Left renal pelvis (tissue), 4 donors: ENCODE results near the gene ESRP2. TPM values are rescaled to one million over a fixed set of nuclear protein-coding genes. Genes with fewer than 3 reads are reported as not detected.

ENCODE experiments used
- DNase-seq, 4 donors: peaks; one replicate each; pipeline ENCODE4 v3.0.0-alpha.2; 2013; ENCODE audit warnings: low read depth in 4 of 4, low spot score in 3 of 4
- polyA plus RNA-seq, 4 donors: library from polyadenylated mRNA; unstranded; fragments of 120-200 nt; gene quantifications; one replicate each; pipeline ENCODE4 v1.2.1, GENCODE V29; 2013; ENCODE audit not compliant: insufficient read length in 4 of 4

ESRP2 gene
- polyA plus RNA-seq, 4 donors = 0.94 to 44.7 (median 28.3) TPM

DNA sequence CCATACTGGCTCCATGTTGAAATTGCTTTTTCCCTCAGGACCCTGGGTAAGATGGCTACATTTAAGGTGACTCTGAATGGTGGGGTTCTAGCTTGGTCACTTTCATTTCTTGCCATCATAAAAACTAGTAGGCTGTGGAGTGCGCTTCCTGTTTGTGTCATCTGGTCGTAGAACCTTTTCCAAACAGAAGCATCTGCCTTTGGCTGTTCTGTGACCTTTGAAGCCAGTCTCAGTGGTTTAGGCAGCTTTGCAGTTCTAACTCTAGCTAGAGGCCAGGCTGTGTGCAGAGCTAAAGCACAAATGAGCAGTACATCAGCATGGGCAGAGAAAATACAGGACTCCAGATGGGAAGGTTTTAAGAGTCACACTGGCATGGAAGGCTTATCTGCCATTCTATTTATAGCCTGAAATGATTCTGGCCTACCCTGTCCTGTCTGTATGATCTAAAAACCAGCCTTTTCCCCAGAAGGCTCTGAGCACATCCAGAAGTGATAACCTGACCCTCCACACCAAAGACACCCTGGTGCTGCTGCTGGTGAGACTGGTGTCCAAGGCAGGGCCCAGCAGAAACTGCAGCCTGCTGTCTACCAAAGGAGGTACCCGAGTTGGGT, 8.6 kb downstream of the ESRP2 start:
- no peak for DNase-seq

DNA sequence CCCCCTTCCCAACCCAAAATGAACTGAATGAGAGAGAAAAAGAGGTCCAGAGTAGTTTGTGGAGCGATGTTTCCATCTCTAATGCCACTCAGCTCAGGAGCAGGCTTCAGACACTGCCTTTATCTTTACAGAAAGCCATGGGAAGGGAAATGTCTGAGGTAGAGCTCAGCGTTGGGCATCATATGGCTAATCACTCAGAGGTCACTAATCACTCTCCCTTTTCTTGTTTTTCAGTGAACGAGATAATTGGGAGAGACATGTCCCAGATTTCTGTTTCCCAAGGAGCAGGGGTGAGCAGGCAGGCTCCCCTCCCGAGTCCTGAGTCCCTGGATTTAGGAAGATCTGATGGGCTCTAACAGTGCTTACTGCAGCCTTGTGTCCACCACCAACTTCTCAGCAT, 9.8 kb downstream of the ESRP2 start:
- no peak for DNase-seq

DNA sequence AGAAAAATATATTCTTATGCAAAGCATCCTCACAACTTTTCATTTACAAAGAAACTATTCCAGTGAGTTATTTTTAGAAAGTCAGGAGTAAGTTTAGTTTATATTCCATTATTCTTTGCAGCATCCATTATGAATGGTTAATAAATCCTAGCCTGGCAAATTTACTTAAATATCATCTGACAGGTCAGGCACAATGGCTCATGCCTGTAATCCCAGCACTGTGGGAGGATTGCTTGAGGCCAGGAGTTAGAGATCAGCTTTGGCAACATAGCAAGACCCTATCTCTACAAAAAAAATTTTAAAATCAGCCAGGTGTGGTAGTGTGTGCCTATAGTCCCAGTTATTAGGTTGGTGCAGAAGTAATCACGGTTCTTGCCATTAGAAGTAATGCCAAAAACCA, 12.9 kb downstream of the ESRP2 start:
- DNase-seq = no peak

DNA sequence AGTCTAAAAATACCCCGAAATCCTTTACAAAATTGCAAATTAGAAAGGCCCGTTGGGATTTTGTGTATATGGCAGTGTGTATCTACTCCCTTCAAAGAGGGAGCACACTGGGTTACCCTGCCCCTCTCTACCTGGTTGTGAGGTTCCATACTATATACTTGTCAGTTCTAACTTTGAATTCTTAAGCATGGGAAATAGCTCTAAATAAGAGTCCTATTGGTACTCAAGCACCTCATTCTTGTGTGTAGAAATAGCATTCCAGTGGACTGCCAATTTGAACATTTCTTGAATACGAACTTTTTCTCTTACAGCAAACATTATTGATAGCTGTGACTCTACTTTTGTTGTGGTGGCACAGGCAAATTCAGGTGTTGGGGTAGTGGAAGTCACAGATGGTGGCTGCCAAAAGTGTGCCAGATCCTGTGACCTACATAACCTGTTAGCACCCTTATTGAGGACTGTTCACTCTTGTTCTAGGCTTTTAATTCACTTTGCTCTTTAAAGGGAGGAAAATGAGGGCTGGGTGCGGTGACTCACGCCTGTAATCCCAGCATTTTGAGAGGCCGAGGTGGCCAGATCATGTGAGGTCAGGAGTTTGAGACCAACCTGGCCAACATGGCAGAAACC, 16.1 kb downstream of the ESRP2 start:
- DNase-seq = no peak

DNA sequence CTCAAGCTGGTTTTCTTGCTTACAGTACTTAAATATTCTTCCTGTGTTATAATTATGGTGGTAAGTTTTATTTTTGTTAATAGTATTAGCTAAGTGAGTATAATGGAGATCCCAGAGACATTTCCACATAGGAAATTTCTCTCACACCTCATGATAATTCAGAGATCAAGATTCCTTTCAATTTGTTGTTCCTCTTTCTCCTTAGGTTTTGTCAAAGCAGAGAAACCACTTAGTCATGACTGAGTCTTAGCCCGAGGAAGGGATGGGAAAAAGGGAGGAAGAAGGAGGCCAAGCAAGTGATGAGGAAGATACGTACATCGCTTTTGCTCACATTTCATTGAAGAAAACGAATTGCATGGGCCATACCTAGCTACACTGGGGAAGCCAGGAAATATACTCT, 18.4 kb downstream of the ESRP2 start:
- no peak for DNase-seq

- DNase-seq = no peak
Measured at GRCh38 chr16:68216240-68216639, 19.7 kb downstream of the ESRP2 start.

DNA sequence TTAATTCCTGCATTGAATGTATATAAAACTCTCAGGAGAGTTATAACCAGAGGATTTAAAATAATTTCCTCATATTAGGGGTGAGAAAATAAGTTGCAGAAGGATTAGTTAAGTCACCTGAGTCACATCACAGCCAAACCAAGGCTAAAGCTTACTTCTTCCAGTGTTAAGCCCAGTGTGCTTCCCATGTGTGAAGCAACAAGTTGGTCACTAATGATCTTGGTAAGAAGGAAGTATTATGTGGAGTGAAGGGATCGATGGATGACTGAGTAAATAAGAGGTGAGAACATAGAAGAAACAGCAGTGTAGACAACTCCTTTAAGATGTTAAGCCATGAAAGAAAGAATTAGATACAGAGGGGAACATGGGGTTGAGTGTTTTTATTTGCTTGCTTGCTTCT, 20.6 kb downstream of the ESRP2 start:
- DNase-seq = no peak

DNA sequence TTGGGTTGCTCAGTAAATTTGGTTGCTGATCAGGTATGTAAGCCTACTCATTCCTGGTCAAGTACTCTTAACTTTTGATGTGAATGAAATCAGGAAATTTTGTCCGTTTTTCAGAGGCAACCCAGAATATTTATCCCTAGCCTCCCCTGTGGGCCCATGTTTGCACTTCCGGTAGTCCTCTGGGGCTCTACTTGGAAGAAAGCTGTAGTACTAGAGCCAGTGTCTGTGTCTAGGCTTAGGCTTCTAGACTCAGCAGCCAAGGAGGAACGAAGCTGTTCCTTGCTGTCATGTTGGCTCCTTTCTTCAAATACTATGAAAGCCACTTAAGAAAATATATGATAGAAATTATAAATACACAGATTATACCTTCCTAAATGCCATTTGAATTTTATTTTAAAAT, 21.2 kb downstream of the ESRP2 start:
- no peak for DNase-seq

GRCh38 chr16:68206245-68206644, 29.7 kb downstream of the ESRP2 start:
- no peak for DNase-seq

DNA sequence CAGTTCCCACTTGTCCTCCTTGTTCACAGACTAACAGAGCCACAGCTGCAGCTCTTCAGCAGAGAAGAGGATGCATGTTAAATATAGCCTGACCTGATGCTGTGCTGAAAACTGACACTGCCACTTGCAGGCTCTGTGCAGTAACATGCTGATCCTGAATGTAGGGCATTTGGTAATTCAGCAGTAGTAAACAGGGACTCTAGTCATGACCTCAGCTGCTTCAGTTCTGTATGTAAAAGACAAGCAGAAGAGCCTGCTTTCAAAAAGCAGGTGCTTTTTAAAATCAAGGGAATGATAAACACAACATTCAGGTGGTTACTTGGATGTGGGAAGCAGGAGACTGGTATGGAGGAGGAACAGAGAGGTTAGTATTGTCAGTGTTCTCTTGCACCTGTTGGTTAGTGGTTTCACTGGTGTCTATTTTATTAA, 33.8 kb downstream of the ESRP2 start:
- peak; percentile 5 to 24 (median 9) for DNase-seq

DNA sequence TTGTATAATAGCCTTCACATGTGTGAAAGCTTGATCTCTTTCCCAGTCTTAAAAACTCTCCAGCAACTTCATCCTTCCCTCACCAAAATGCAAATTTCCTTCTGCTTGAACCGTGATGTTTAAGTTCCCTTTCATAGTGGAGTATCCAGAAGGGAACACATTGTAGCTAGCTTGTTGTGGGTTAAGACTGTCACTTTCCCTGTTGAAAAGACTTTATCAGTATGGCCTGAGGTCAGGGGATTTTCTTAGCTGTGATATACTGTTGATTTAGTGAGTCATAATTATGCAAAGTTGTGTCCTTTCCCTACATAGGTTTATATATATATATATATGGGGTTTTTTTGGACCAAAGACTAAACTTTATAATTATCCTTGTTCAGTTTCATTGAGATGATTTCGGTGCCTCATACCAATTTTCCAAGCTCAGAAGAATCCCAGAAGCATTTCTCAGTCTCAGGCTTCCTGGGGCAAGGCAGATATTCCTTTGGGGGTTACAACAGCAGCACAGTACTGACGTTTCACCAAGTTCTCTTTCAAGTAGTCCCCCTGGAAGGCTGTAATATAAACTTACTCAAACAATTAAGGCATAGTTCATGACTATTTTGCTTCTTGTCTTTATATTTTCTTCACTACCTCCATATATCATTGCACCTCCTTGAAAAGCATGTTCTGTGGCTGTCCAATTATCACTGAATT, 35.7 kb downstream of the ESRP2 start:
- DNase-seq = no peak

DNA sequence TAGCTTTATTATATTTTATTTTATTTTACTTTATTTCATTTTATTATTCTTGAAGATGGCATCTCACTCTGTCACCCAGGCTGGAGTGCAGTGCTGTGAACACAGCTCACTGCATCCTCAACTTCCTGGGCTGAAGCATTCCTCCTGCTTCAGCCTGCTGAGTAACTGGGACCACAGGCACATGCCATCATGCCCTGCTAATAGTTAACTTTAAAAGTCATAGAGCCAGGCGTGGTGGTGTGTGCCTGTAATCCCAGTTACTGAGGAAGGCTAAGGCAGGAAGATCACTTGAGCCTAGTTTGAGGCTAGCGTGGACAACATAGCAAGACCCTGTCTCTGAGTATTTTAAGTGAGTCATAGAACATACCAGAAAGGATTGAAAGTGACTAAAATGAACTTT, 38.7 kb downstream of the ESRP2 start:
- no peak for DNase-seq

- no peak for DNase-seq
Measured at GRCh38 chr16:68194251-68194650, 41.7 kb downstream of the ESRP2 start.

DNA sequence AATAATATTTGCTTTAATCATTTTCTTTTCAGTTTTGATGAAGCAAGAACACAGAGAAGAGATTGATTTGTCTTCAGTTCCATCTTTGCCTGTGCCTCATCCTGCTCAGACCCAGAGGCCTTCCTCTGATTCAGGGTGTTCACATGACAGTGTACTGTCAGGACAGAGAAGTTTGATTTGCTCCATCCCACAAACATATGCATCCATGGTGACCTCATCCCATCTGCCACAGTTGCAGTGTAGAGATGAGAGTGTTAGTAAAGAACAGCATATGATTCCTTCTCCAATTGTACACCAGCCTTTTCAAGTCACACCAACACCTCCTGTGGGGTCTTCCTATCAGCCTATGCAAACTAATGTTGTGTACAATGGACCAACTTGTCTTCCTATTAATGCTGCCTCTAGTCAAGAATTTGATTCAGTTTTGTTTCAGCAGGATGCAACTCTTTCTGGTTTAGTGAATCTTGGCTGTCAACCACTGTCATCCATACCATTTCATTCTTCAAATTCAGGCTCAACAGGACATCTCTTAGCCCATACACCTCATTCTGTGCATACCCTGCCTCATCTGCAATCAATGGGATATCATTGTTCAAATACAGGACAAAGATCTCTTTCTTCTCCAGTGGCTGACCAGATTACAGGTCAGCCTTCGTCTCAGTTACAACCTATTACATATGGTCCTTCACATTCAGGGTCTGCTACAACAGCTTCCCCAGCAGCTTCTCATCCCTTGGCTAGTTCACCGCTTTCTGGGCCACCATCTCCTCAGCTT, 45.0 kb downstream of the ESRP2 start:
- no peak for DNase-seq

DNA sequence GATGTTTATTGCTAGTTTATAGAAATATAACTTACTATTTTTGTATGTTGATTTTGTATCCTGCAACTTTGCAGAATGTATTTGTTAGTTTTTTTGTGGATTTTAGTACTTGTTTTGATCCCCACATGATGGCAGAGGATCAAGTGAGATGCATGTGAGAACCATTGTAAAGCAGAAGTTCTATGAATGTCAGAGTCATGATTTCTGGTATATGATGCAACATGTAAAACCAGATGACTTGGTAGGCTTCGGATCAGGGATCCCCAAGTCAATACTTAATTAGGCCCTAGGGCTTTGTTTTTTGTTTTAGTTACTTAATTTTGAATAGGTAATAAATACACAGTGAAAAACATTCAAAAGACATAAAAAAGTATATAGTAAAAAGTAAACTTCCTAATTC, 45.8 kb downstream of the ESRP2 start:
- DNase-seq = no peak

DNA sequence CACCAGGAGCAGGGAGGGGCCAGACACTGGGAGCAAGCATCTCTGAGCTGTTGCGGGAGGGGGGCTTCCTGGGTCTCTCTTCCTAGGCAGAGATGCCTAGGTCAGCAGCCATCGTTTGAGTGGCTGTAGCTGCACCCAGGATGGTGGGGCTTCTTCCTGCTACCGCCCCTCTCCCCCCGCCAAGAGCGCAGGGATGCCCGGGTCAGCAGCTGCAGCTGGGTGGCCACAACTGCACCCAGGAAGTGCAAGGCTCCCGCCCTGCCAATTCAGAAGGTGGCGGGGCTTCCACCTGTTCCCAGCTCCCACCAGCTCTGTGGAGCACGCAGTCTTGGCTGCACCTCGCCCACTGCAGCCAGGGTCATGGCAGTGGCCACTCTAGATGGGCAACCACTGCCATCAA, 47.8 kb downstream of the ESRP2 start:
- no peak for DNase-seq

- DNase-seq = no peak
Measured at GRCh38 chr16:68187505-68187904, 48.4 kb downstream of the ESRP2 start.

GRCh38 chr16:68186877-68187276, 49.0 kb downstream of the ESRP2 start:
- DNase-seq = no peak

DNA sequence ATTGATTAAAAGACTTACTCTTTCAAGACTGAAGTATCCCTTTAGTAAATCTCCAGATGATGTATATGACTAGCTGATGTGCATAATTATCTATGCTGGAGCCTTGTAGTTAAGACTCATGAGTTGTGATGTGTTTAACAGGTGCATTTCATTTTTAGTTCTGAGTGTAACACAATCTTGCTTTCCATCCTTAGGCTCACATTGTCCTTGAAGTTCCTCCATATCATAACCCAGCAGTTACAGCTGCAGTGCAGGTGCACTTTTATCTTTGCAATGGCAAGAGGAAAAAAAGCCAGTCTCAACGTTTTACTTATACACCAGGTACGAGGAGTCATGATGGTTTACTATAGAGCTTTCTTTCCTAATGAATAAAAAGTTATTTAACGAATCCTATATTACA, 52.9 kb downstream of the ESRP2 start:
- DNase-seq = no peak

- DNase-seq = no peak
Measured at GRCh38 chr16:68179855-68180254, 56.1 kb downstream of the ESRP2 start.

DNA sequence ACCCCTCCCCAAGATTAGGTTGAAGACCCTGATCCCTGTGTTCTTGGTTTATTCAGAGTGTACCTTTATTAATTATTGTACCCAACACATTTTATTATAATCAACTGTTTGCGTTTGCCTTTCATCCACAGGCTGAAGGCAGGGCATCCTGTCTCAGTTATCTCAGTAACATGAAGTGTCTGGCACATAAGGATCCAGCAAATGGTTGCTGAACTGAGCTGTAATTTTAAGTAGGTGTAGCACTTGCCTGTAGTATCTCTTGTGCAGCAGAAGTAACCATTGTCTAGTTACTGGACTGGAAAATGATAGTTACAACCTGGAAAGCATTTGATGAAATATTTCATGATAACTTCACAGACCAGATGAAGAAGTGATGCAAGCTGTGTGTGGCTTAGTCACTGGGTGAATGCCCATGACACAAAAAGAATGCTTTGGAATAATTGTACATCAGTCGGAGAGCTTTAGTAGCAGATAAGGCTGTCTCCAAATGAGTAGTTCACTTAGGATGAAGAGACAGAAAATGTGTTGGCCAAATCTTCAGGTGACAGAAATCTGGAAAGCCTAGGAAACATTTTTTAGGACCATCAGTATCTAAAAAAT, 56.6 kb downstream of the ESRP2 start:
- DNase-seq = no peak
